HG03457 (cell line): ENCODE results near the gene RNF44.

Experiments used
- ATAC-seq: cut with Tn5 transposase; IDR thresholded peaks from one replicate; pipeline ENCODE4 v1.9.1; 2021; ENCODE audit warnings: moderate number of reproducible peaks; ENCODE audit not compliant: unreplicated experiment

Gene RNF44

GRCh38 chr5:176536132-176536901 is 885 bp downstream of the RNF44 start:
- no peak for ATAC-seq

GRCh38 chr5:176535664-176536131 is 1.5 kb downstream of the RNF44 start:
- ATAC-seq = no peak

- ATAC-seq = no peak
Observed at GRCh38 chr5:176535101-176535663, 2.0 kb downstream of the RNF44 start.

GRCh38 chr5:176534640-176535039 is 2.6 kb downstream of the RNF44 start:
- ATAC-seq = no peak

DNA sequence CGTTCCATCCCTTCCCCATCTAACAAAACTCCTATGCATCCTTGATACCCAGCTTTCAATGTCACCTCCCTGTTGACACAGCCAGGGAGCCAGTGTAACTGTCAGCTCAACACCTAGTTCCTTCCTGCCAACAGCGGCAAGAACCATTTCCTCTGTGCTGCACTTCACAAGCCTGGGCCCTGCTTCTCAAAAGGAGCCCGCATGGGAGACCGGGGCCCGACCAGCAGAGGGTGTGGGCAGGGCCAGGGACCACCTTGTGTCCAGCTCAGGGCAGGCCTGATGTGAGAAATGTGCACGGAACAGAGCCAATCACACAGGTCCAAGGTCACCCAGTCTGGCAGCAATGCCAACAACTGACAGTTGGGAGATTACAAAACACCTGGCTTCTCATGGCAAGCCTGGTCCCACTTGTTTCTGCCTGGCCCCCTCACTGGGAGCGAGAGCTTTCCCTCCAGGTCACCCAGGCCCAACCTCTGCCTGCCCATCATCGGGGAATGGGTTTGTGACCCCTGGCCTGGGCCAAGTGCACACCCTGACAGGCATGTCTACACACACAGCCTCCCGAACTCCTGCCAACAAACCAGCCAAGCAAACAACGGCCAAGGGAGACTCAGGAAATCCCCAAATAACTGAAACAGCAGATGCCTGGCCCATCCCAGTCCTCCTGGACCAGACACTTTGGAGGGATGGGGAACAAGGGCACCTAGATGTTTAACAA is 3.1 kb downstream of the RNF44 start:
- ATAC-seq = no peak

DNA sequence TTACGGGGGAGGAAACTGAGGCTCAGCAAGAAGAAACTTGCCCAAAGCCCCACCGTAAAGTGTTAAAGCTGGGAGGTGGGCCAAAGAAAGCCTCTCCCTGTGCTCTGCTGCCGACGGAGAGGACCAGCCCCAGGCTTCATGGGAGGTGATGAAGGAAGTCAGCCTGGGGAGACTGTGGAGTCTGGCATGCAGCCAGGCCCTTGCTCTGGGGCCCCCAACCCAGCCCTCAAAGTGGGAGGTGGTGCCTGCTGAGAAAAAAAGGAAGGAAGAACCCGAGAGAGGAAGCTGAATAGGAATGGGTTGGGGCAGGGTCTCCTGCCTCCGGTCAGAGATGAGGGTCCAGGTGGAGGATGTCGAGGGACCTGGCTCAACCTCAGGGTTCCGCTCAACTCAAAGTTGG is 3.8 kb downstream of the RNF44 start:
- ATAC-seq = no peak

DNA sequence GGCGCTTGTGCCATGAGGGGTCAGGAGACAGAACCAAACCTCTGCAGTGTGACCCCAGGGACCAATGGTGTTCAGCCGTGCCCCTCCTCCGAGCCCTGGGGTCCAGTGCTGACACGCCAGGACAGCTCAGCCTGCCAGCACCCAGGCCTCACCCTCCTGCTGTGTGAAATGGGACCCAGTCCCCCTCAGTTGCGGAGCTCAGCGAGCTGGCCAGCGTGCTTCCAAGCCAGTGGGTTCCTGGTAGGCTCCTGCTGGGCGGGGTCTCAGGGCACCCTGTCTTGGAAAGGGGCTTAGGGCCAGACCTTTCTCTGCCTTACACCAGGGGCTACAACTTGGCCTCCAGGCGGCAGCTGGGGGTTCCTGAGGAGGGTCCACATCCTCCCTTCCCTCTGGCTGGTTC is 4.4 kb downstream of the RNF44 start:
- no peak for ATAC-seq

DNA sequence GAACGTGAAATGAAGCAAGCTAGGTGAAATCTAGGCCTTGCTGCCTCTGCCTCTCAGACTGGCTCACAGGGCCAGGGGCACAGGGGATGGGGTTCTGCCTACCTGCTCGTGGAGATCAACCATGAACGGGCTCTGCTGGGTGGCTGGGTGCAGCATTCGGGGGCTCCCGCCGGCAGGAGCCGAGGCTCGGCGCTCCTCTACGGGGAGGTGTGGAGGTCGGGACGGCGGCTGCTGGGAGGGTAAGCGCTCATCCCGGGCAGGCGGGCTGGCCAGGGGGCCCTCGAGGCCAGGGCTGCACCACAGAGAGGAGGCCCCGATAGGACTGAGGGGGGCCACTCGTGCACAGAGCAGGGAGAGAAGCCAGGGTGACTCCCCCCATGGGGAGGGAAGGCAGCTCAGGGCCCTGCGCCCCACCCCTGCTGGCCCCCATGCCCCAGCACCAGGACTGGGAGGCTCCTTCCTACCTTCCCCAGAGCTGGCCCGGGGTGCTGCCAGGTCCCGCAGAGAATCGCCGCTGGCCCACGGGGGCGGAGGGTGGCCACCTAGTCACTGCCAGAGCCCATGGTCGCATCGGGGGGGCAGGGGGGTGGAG is 5.2 kb downstream of the RNF44 start:
- no peak for ATAC-seq

- no peak for ATAC-seq
Observed at GRCh38 chr5:176530983-176531901, 6.0 kb downstream of the RNF44 start.

- no peak for ATAC-seq
Observed at GRCh38 chr5:176530393-176530982, 6.7 kb downstream of the RNF44 start.

- ATAC-seq = no peak
Observed at GRCh38 chr5:176529741-176530141, 7.5 kb downstream of the RNF44 start.

- no peak for ATAC-seq
Observed at GRCh38 chr5:176529116-176529740, 8.0 kb downstream of the RNF44 start.

- no peak for ATAC-seq
Observed at GRCh38 chr5:176528761-176529115, 8.5 kb downstream of the RNF44 start.

DNA sequence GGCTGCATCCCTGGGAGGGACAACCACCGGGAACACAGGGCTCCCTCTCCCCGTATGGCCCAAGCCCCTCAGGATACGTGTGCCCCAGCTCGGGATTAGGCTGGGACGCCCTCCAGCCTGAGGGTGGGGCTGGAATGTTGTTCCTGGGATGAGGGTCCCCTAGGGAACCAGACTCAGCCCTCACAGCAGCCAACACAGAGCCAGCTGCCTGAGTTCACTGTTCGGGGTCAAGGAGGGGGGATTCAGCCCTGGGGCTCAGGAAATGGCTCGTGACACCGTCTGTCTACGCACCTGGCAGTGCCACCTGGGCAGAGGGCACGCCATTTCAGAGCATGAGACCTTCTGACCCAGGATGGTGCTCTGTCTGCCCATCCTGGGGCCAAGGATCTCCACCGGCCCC is 8.9 kb downstream of the RNF44 start:
- ATAC-seq = no peak

DNA sequence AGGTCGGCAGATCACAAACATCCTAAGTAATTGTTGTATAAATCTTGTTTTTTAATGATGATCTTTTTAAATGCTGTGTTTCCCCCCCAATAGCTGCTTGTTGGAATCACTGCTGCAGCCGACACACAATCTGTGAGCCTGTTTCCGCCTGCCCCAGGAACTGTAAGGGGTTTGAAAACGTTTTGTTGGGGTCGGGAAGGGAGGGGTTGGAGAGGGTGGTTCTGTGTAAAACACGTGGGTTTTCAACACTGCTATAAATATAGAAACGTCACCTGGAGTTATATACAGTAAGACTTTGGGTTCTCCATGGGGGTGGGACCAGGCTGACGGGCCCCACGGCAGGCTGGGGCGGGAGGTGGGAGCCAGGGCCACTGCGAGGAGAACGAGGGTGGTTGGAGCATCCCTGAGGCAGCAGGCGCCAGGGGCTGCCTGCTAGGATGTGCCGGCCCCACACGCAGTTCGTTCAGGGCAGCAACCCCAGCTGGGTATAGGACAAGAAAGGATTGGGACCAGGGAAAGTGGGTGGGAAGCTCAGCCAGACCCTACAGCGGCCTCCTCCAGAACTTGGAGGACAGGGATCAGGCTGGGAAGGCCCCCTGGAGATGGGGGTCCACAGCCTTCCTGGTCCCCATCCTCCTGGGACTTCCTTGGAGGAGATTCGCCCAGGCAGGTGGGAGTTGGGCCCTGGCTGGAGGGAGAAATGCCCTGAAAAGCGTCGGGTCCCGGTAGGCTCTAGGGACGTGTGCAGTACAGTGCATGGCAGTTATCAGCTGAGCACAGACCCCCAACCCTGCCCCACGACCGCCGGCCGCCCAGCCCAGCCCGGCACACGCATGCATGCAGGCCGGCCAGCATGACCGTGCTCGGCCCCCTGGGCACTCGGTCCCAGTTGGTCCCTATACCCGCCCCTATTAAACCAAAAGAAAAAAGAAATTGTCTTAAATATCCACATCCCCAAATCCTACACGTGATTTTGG is 9.7 kb downstream of the RNF44 start:
- ATAC-seq = no peak

DNA sequence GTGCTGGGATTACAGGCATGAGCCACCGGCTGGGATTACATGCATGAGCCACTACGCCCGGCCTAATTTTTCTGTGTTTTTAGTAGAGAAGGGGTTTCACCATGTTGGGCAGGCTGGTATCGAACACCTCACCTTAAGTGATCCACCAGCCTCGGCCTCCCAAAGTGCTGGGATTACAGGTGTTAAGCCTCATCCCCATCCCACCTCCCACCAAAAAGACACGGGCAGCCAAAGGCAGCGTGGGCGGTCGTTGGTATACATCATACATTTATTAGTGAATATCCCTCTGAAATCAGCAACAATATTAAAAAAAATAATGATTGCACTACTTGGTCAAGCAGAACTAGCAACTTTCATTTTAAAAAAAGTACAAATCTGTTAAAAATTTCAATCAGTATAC is 10.7 kb downstream of the RNF44 start:
- no peak for ATAC-seq

DNA sequence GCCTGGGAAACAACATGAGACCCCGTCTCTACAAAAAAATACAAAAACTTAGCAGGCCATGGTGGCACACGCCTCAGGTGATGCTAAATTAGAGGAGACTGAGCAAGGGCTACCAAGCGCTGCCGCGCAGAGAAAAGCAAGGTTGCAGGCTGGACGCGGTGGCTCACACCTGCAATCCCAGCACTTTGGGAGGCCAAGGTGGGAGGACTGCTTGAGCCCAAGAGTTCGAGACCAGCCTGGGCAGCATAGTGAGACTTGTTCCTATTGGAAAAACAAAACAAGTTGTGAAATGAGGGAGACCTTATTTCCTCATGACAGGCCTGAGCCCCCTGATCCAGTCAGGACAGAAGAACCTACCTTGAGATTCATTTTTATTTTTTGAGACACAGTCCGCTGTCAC is 11.5 kb downstream of the RNF44 start:
- ATAC-seq = no peak

DNA sequence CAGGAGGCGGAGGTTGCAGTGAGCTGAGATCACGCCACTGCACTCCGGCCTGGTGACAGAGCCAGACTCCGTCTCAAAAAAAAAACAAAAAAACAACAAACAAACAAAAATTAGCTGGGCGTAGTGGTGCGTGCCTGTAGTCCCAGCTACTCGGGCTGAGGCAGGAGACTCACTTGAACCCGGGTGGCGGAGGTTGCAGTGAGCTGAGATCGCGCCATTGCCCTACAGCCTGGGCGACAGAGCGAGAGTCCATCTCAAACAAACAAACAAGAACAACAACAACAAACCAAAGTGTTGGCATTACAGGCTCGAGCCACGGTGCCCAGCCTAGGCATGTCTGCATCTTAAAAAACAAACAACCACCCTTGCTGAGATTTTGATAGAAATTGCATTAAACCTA is 12.2 kb downstream of the RNF44 start:
- no peak for ATAC-seq

- no peak for ATAC-seq
Observed at GRCh38 chr5:176524138-176524537, 13.1 kb downstream of the RNF44 start.
